ENCODE data around the gene SGMS1.

Gene SGMS1

GRCh38 chr10:50467209-50467608, 156.5 kb downstream of the SGMS1 start:
- TF ChIP-seq FOXP2 (optimal IDR thresholded peaks at IDR 0.05; ENCODE audit: borderline replicate concordance, extremely low read depth, extremely low read length, insufficient read depth) (no peak), SIN3A (IDR thresholded peaks at IDR 0.05; ENCODE audit: borderline replicate concordance, insufficient read depth, low read length) (no peak), REST (IDR thresholded peaks at IDR 0.05; ENCODE audit: insufficient read depth in 1 of 2, low read depth in 2 of 2, low read length in 2 of 2) (no peak), POLR2AphosphoS5 (IDR thresholded peaks at IDR 0.05; ENCODE audit: low read depth, low read length) (no peak), TAF1 (IDR thresholded peaks at IDR 0.05; ENCODE audit: borderline replicate concordance, insufficient read depth, low read length) (no peak)

DNA sequence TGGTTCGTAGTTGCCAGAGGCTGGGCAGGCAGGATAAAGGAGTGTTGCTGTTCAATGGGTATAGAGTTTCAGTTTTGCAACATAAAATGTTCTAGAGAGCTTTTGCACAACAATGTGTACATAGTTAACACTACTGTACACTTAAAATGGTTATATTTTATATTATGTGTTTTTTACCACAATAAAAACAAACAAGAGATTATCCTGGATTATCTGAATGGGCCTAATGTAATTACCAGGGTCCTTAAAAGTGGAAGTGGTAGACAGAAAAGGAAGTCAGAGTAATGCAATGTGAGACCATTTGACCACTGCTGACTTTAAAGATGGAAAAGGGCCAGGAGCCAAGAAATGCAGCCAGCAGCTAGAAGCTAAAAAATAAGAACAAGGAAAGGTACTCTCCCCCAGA, 159.7 kb downstream of the SGMS1 start:
- no peak for TF ChIP-seq REST (IDR thresholded peaks at IDR 0.05; ENCODE audit: insufficient read depth in 1 of 2, low read depth in 2 of 2, low read length in 2 of 2)
- TF ChIP-seq TAF1 (IDR thresholded peaks at IDR 0.05; ENCODE audit: borderline replicate concordance, insufficient read depth, low read length), result no peak
- TF ChIP-seq SIN3A (IDR thresholded peaks at IDR 0.05; ENCODE audit: borderline replicate concordance, insufficient read depth, low read length), result no peak
- TF ChIP-seq POLR2AphosphoS5 (IDR thresholded peaks at IDR 0.05; ENCODE audit: low read depth, low read length), result no peak
- no peak for TF ChIP-seq FOXP2 (optimal IDR thresholded peaks at IDR 0.05; ENCODE audit: borderline replicate concordance, extremely low read depth, extremely low read length, insufficient read depth)

DNA sequence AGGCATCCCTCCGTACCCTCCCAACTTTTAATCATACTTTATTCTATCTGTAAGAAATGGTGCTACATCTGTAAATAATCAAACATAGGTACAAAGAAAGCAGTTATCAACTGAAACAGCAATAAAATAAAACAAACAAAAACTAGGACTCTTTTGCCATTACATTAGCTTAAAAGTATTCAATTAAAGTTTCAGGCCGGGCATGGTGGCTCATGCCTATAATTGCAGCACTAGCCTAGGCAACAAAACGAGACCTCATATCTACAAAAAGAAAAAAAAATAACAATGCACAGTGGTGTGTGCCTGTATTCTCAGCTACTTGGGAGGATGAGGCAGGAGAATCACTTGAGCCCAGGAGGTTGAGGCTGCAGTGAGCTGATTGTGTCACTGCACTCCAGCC, 161.9 kb downstream of the SGMS1 start:
- no peak for TF ChIP-seq SIN3A (IDR thresholded peaks at IDR 0.05; ENCODE audit: borderline replicate concordance, insufficient read depth, low read length)
- TF ChIP-seq FOXP2 (optimal IDR thresholded peaks at IDR 0.05; ENCODE audit: borderline replicate concordance, extremely low read depth, extremely low read length, insufficient read depth), result no peak
- no peak for TF ChIP-seq TAF1 (IDR thresholded peaks at IDR 0.05; ENCODE audit: borderline replicate concordance, insufficient read depth, low read length)
- no peak for TF ChIP-seq REST (IDR thresholded peaks at IDR 0.05; ENCODE audit: insufficient read depth in 1 of 2, low read depth in 2 of 2, low read length in 2 of 2)
- TF ChIP-seq POLR2AphosphoS5 (IDR thresholded peaks at IDR 0.05; ENCODE audit: low read depth, low read length), result no peak

DNA sequence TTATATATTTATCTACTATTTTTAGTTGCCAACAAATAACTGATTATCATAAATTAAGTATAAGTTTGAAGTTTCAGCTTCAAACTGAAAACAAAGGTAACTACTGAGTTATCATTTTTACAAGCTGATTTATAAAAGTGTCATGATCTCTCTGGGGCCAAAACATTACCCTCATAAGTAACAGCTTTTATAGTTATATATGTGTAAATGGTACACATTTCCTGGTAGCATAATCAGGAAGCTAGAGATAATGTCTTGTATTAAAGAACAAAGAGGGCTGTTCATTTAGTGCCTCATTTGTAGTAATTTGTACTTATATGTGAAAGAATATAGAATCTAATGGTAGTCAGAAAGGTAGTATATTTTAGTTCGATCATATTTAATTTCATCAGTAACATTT, 162.6 kb downstream of the SGMS1 start:
- TF ChIP-seq POLR2AphosphoS5 (IDR thresholded peaks at IDR 0.05; ENCODE audit: low read depth, low read length) (no peak), TAF1 (IDR thresholded peaks at IDR 0.05; ENCODE audit: borderline replicate concordance, insufficient read depth, low read length) (no peak), FOXP2 (optimal IDR thresholded peaks at IDR 0.05; ENCODE audit: borderline replicate concordance, extremely low read depth, extremely low read length, insufficient read depth) (no peak)

- TF ChIP-seq REST (IDR thresholded peaks at IDR 0.05; ENCODE audit: insufficient read depth in 1 of 2, low read depth in 2 of 2, low read length in 2 of 2) (no peak), SIN3A (IDR thresholded peaks at IDR 0.05; ENCODE audit: borderline replicate concordance, insufficient read depth, low read length) (no peak), TAF1 (IDR thresholded peaks at IDR 0.05; ENCODE audit: borderline replicate concordance, insufficient read depth, low read length) (no peak), FOXP2 (optimal IDR thresholded peaks at IDR 0.05; ENCODE audit: borderline replicate concordance, extremely low read depth, extremely low read length, insufficient read depth) (no peak), POLR2AphosphoS5 (IDR thresholded peaks at IDR 0.05; ENCODE audit: low read depth, low read length) (no peak)
Observed at GRCh38 chr10:50456719-50457118, 167.0 kb downstream of the SGMS1 start.
